Loucy (cell line): ENCODE measurements around the gene DIP2A.

Experiments
- H2AFZ ChIP-seq: fragments of 200-600 bp; sonication (generic); 2 replicates; pipeline ENCODE4 v1.6.0; 2016; ENCODE audit warnings: antibody characterized with exemption, mild to moderate bottlenecking, low read length, moderate library complexity
- H3F3A ChIP-seq: fragments of 200-600 bp; 2 replicates; pipeline ENCODE4 v1.6.0; 2016; ENCODE audit warnings: antibody characterized with exemption, low read depth, mild to moderate bottlenecking
- H3K27me3 ChIP-seq: fragments of 200-600 bp; sonication (generic); 2 replicates; pipeline ENCODE4 v1.6.1; 2014; ENCODE audit warnings: low read length, mild to moderate bottlenecking; ENCODE audit not compliant: insufficient read depth, poor library complexity, severe bottlenecking
- H3K36me3 ChIP-seq: fragments of 200-600 bp; sonication (generic); 2 replicates; pipeline ENCODE4 v1.6.1; 2016; ENCODE audit warnings: low read length; ENCODE audit not compliant: insufficient read depth
- H3K4me1 ChIP-seq: fragments of 200-600 bp; sonication (generic); 2 replicates; pipeline ENCODE4 v1.5.1; 2014; ENCODE audit warnings: low read length, mild to moderate bottlenecking; ENCODE audit not compliant: insufficient read depth, poor library complexity, severe bottlenecking
- H3K4me2 ChIP-seq: fragments of 200-600 bp; sonication (generic); 2 replicates; pipeline ENCODE4 v1.6.0; 2014; ENCODE audit warnings: antibody characterized with exemption, low read length, low read depth, mild to moderate bottlenecking; ENCODE audit not compliant: poor library complexity, severe bottlenecking
- H3K4me3 ChIP-seq: fragments of 200-600 bp; sonication (generic); 2 replicates; pipeline ENCODE4 v1.5.1; 2014; ENCODE audit warnings: low read length, mild to moderate bottlenecking, mixed read lengths; ENCODE audit not compliant: poor library complexity, severe bottlenecking
- H3K79me2 ChIP-seq: fragments of 200-600 bp; sonication (generic); 2 replicates; pipeline ENCODE4 v1.6.1; 2014; ENCODE audit warnings: low read length; ENCODE audit not compliant: insufficient read depth
- H3K9ac ChIP-seq: fragments of 200-600 bp; sonication (generic); 2 replicates; pipeline ENCODE4 v1.6.0; 2014; ENCODE audit warnings: mild to moderate bottlenecking, low read depth, low read length, moderate library complexity; ENCODE audit not compliant: poor library complexity, severe bottlenecking
- H3K9me2 ChIP-seq: fragments of 200-600 bp; sonication (generic); replicated peaks from 2 replicates; pipeline ENCODE4 v1.6.1; 2016; ENCODE audit warnings: low read depth, low read length, mixed read lengths
- H3K9me3 ChIP-seq: fragments of 200-600 bp; sonication (generic); 2 replicates; pipeline ENCODE4 v1.6.1; 2014; ENCODE audit warnings: mild to moderate bottlenecking, antibody characterized with exemption, low read length, low read depth; ENCODE audit not compliant: insufficient read depth
- H4K20me1 ChIP-seq: fragments of 200-600 bp; sonication (generic); 2 replicates; pipeline ENCODE4 v1.6.0; 2014; ENCODE audit warnings: antibody characterized with exemption, low read length, mild to moderate bottlenecking; ENCODE audit not compliant: insufficient read depth, poor library complexity, severe bottlenecking
- EZH2phosphoT487 ChIP-seq: fragments of 200-600 bp; IDR thresholded peaks from 2 replicates; pipeline ENCODE4 v1.6.1; 2018; ENCODE audit warnings: antibody characterized with exemption, mild to moderate bottlenecking, moderate library complexity, borderline replicate concordance
- TF ChIP-seq, protein P1 (sequence below): fragments of 200-600 bp; sonication (generic); conservative IDR thresholded peaks from 2 replicates; pipeline ENCODE4 v1.5.1; 2014; ENCODE audit warnings: mild to moderate bottlenecking, antibody characterized with exemption, low read length

DIP2A gene

DNA sequence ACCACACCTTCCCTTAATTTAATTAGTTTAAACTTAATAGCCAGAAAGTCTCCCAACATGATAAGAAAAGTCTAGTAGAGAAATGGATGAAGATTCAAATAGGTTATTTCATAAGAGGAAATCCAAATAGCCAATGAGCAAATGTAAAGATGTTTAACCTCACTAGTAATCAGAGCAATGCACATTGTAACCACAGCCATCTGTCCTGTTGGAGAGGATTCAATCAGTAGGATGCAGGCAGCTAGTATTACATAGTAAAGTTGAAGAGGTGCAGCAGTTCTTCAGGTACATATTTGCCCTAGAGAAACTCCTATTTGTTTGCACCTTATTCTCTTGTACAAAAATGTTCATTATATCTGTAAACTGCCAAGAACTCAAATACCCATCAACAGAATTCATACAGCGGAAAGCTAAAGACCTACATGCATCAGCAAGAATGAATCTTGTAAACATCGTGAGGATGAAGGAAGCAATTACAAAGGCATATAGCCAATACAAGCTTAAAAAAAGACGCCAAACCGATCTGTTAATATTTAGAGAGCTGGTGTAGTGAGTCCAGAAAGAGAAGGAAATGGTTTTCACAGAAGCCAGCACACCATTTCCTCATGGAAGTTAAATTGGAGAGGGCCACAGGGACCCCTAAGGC is 27.9 kb downstream of the DIP2A start:
- Histone ChIP-seq H3K36me3 (peaks cover 14% of the 10 kb centered on the region; the same call in 1 of the 2 replicates), H3K9me3 (no peaks in the 10 kb centered on the region), H3K27me3 (no peaks in the 10 kb centered on the region), H3K4me1 (peaks cover 18% of the 10 kb centered on the region), H3K4me3 (no peak overlapping the region), H3K79me2 (no peaks in the 10 kb centered on the region), H4K20me1 (no peaks in the 10 kb centered on the region), H2AFZ (no peak overlapping the region), H3K9me2 (no peaks in the 10 kb centered on the region), H3K9ac (no peak overlapping the region), H3F3A (no peaks in the 10 kb centered on the region), H3K4me2 (no peak overlapping the region)
- no peak for TF ChIP-seq EZH2phosphoT487
- TF ChIP-seq, protein P1, sequence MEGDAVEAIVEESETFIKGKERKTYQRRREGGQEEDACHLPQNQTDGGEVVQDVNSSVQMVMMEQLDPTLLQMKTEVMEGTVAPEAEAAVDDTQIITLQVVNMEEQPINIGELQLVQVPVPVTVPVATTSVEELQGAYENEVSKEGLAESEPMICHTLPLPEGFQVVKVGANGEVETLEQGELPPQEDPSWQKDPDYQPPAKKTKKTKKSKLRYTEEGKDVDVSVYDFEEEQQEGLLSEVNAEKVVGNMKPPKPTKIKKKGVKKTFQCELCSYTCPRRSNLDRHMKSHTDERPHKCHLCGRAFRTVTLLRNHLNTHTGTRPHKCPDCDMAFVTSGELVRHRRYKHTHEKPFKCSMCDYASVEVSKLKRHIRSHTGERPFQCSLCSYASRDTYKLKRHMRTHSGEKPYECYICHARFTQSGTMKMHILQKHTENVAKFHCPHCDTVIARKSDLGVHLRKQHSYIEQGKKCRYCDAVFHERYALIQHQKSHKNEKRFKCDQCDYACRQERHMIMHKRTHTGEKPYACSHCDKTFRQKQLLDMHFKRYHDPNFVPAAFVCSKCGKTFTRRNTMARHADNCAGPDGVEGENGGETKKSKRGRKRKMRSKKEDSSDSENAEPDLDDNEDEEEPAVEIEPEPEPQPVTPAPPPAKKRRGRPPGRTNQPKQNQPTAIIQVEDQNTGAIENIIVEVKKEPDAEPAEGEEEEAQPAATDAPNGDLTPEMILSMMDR: no peak

DNA sequence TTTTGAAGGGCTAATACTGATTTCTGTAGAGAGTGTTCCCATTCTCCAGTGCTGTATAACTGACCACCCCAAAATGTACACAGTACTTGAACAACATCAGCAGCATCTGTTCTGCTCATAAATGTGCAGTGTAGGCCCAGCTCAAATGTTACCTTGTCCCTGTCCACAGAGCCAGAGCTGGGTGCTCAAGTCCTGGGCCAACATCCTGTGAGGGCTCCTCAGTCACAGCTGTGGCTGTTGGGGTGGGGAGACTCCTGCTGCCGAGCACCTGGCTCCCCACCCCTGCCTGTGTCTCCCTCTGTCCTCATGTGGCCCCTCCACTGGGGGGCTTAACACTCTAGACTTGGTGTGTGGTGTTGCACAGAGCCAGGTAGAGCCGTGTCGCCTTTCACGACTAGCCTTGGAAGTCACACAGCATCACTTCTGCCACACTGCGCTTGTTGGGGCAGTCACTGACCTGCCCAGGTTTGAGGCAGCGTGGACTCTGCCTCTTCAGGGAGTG is 30.5 kb downstream of the DIP2A start:
- no peaks in the 10 kb centered on the region for H3K27me3 ChIP-seq
- H2AFZ ChIP-seq: no peak overlapping the region
- H4K20me1 ChIP-seq: no peaks in the 10 kb centered on the region
- no peak overlapping the region for H3K4me2 ChIP-seq
- peaks cover 35% of the 10 kb centered on the region; the same call in 1 of the 2 replicates for H3K36me3 ChIP-seq
- H3K4me1 ChIP-seq: peaks cover 14% of the 10 kb centered on the region
- no peaks in the 10 kb centered on the region for H3F3A ChIP-seq
- no peaks in the 10 kb centered on the region for H3K9me3 ChIP-seq
- TF ChIP-seq EZH2phosphoT487: no peak
- TF ChIP-seq, protein P1: no peak
- H3K79me2 ChIP-seq: no peaks in the 10 kb centered on the region
- H3K9me2 ChIP-seq: no peaks in the 10 kb centered on the region
- H3K9ac ChIP-seq: no peak overlapping the region
- no peak overlapping the region for H3K4me3 ChIP-seq

DNA sequence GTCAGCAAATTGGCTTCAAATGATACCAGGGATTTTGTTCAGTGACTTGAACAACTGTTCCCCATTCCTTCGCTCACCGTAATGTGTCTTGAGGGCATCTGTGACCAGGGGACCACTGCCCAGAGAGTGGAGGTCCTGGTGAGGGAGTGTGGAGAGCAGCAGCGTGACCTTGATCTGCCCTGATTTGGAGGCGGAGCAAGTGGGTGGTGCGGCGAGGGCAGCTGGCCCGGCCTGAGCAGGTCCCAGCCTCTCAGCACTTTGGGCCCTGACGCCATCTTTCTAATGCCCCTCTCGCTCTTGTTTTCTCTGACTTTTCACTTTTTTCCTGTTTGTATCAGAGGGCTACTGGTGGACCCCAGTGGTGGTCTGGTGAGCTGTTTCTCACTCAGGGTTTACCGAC is 31.1 kb downstream of the DIP2A start:
- TF ChIP-seq EZH2phosphoT487: no peak
- TF ChIP-seq, protein P1: no peak
- no peaks in the 10 kb centered on the region for H3K79me2 ChIP-seq
- H3K9me3 ChIP-seq: no peaks in the 10 kb centered on the region
- no peak overlapping the region for H3K9ac ChIP-seq
- no peaks in the 10 kb centered on the region for H4K20me1 ChIP-seq
- H3K4me2 ChIP-seq: no peak overlapping the region
- H2AFZ ChIP-seq: no peak overlapping the region
- peaks cover 37% of the 10 kb centered on the region; the same call in 1 of the 2 replicates for H3K36me3 ChIP-seq
- H3K9me2 ChIP-seq: no peaks in the 10 kb centered on the region
- no peaks in the 10 kb centered on the region for H3F3A ChIP-seq
- H3K4me1 ChIP-seq: peaks cover 14% of the 10 kb centered on the region
- no peaks in the 10 kb centered on the region for H3K27me3 ChIP-seq
- no peak overlapping the region for H3K4me3 ChIP-seq
